Kidney (tissue), 14 donors: Measurements from ENCODE around the gene CNTN4. TPM values are rescaled to one million over a fixed set of nuclear protein-coding genes. Genes with fewer than 3 reads are reported as not detected.

Experiments used
- DNase-seq, 5 donors: peaks; one replicate each; pipeline ENCODE4 v3.0.0-alpha.2; 2013 to 2020
- FAIRE-seq: peaks from 2 replicates; lab custom pipeline; 2012; peaks lifted over from hg19 to GRCh38; lab: Jason Lieb, UNC
- H3K27ac ChIP-seq, 2 donors: one replicate each; pipeline ENCODE4 v1.7.0; 2013; ENCODE audit warnings: low read depth in 2 of 2, low read length in 2 of 2, inconsistent platforms in 1 of 2
- H3K27me3 ChIP-seq: one replicate; pipeline ENCODE4 v1.7.1; 2013; ENCODE audit warnings: low read length, inconsistent platforms; ENCODE audit not compliant: control insufficient read depth, insufficient read depth
- H3K36me3 ChIP-seq, 3 donors: one replicate each; pipeline versions ENCODE4 v1.7.0 to v1.7.1; 2013; ENCODE audit warnings: low read length in 3 of 3, control low read depth in 1 of 3, inconsistent platforms in 1 of 3; ENCODE audit not compliant: insufficient read depth in 3 of 3, control insufficient read depth in 2 of 3
- H3K4me1 ChIP-seq, 3 donors: one replicate each; pipeline versions ENCODE4 v1.7.0 to v1.7.1; 2013; ENCODE audit warnings: low read length in 3 of 3, inconsistent platforms in 1 of 3, low read depth in 1 of 3; ENCODE audit not compliant: control insufficient read depth in 2 of 3, insufficient read depth in 2 of 3
- H3K4me3 ChIP-seq, 3 donors: one replicate each; pipeline versions ENCODE4 v1.7.0 to v1.8.1; 2013; ENCODE audit warnings: low read length in 3 of 3, control low read depth in 1 of 3, inconsistent platforms in 1 of 3
- H3K9ac ChIP-seq, 3 donors: one replicate each; pipeline versions ENCODE4 v1.7.0 to v1.7.1; 2013; ENCODE audit warnings: low read length in 3 of 3, control low read depth in 1 of 3, inconsistent platforms in 1 of 3
- H3K9me3 ChIP-seq, 3 donors: one replicate each; pipeline versions ENCODE4 v1.7.0 to v1.7.1; 2013; ENCODE audit warnings: low read length in 3 of 3, control low read depth in 1 of 3, inconsistent platforms in 1 of 3; ENCODE audit not compliant: control insufficient read depth in 2 of 3, insufficient read depth in 1 of 3
- intact Hi-C: fragments of 100-400 bp; cut with DNase I; formaldehyde crosslinking; loops from one replicate; pipeline ENCODE4 v1.11.1; 2022
- polyA plus RNA-seq: library from polyadenylated mRNA; stranded (reverse); fragments of 350-450 nt; fragmentation: Illumina TruSeq; extraction: RNeasy Lipid Tissue Mini Kit (QIAGEN cat#74804); gene quantifications from one replicate; pipeline ENCODE4 v1.2.3, GENCODE V29; 2014; ENCODE audit warnings: low read depth, low replicate concordance; ENCODE audit not compliant: insufficient read depth
- total RNA-seq: library from RNA; stranded (reverse); fragmentation: NEBNext Ultra II Directional; extraction: Animal tissue kit (Norgen Biotek cat#: 25700); gene quantifications from one replicate; pipeline ENCODE4 v1.2.1, GENCODE V29; 2021
- TF ChIP-seq, protein P1 (sequence below): IDR thresholded peaks from 3 replicates; pipeline ENCODE4 v1.5.1; 2012; ENCODE audit warnings: mild to moderate bottlenecking, moderate library complexity, borderline replicate concordance; ENCODE audit not compliant: insufficient read depth; ENCODE audit errors: extremely low read depth
- donor health status: control.
- donor health status: control.
- donor health status: control.
- donor health status: control.
- donor health status: control.
- donor health status: DM: yes; HTN: yes; CAD: no.
- donor health status: Normal renal cell carcinoma (clear cell type).

CNTN4 gene
- total and polyA plus RNA-seq, 2 donors from 2014 or later: 2.2 to 13.4 TPM

DNA sequence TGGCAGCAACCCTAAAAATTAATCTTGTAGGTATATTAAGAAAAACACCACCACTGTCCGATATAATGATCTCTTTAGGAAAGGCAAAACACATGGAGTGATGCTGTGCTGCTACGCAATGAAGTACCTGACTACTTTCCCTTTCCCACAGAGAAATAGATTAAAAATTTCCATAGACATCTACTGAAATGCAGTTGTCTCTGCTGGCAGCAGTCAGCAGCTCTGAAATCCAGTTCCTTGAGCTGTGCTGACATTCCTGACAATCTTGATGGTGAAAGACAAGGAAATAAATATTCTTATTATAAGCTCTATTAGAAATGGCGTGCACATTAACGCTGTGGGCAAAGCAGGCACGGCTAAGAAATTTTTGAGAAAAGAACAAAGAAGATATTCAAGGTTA is 723.9 kb downstream of the CNTN4 start:
- Histone ChIP-seq H3K9me3 (no peaks in the 10 kb centered on the region), H3K27me3 (no peaks in the 10 kb centered on the region), H3K4me3 (no peak overlapping the region), H3K9ac (no peak overlapping the region), H3K27ac (no peak overlapping the region), H3K4me1 (no peaks in the 10 kb centered on the region), H3K36me3 (no peaks in the 10 kb centered on the region)
- no peak for FAIRE-seq
- DNase-seq: no peak
- TF ChIP-seq, protein P1, sequence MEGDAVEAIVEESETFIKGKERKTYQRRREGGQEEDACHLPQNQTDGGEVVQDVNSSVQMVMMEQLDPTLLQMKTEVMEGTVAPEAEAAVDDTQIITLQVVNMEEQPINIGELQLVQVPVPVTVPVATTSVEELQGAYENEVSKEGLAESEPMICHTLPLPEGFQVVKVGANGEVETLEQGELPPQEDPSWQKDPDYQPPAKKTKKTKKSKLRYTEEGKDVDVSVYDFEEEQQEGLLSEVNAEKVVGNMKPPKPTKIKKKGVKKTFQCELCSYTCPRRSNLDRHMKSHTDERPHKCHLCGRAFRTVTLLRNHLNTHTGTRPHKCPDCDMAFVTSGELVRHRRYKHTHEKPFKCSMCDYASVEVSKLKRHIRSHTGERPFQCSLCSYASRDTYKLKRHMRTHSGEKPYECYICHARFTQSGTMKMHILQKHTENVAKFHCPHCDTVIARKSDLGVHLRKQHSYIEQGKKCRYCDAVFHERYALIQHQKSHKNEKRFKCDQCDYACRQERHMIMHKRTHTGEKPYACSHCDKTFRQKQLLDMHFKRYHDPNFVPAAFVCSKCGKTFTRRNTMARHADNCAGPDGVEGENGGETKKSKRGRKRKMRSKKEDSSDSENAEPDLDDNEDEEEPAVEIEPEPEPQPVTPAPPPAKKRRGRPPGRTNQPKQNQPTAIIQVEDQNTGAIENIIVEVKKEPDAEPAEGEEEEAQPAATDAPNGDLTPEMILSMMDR: no peak
- intact Hi-C loops: no loop called here

GRCh38 chr3:2823031-2823430 is 724.4 kb downstream of the CNTN4 start:
- Histone ChIP-seq H3K9me3 (no peaks in the 10 kb centered on the region), H3K4me1 (no peaks in the 10 kb centered on the region), H3K4me3 (no peak overlapping the region), H3K27me3 (no peaks in the 10 kb centered on the region), H3K27ac (no peak overlapping the region), H3K36me3 (no peaks in the 10 kb centered on the region), H3K9ac (no peak overlapping the region)
- TF ChIP-seq, protein P1: no peak
- FAIRE-seq (no peak), DNase-seq (no peak)
- intact Hi-C loops: no loop called here

DNA sequence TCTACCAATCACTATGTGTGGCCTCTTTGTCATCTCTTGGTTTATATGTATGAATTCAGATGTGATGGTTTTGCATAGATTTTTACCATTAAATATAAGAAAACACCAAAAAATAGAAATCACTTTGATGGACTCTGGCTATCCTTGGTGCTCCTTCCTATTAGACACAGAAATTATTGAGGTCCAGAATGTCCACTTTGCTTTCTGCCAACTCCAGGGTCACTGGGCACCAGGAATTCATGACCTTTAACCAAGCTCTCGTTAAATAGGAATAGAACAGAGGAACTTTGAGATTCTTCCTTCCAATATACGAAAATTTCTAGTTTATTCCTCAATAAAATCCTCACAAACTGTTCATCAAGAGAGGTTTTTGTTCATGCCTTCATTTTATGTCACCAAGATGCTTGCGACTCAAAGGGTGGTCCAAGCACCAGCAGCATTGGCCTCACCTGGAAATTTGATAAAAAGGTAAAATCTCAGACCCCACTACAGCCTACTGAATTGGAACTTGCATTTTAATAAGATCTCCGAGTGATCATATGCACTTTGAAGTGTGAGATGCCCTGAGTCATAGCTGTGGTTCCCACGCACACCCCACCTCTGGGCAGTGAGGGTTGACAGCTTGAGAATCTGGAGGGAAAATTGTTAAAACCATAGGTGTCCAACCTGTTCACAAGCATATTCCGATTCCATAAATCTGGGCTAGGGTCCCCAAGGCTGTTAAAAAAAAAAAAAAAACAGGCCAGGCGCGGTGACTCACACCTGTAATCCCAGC is 725.0 kb downstream of the CNTN4 start:
- Histone ChIP-seq H3K9me3 (no peaks in the 10 kb centered on the region), H3K27ac (no peak overlapping the region), H3K4me1 (no peaks in the 10 kb centered on the region), H3K9ac (no peak overlapping the region), H3K27me3 (no peaks in the 10 kb centered on the region), H3K4me3 (no peak overlapping the region), H3K36me3 (no peaks in the 10 kb centered on the region)
- FAIRE-seq (no peak), DNase-seq (no peak)
- TF ChIP-seq, protein P1: no peak
- intact Hi-C loops: no loop called here

DNA sequence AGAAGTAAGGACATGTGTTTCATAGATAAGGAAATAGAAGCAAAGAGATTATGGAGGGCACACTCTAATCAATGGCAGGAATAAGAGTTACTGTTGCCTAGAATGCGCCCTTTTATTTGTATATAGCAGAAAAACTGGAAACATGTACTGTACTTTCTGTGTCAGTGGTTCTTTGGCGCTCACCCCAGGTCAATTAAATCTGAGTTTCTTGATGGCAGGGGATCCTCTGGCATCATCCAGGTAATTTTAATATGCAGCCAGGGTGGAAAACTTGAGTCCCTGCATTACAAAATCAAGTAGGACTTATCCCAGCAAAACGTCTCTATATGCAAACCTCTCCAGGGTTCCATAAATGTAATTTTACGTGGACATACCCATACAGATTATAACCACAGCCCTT is 727.4 kb downstream of the CNTN4 start:
- intact Hi-C loops: no loop called here
- Histone ChIP-seq H3K4me1 (no peaks in the 10 kb centered on the region), H3K4me3 (no peak overlapping the region), H3K36me3 (no peaks in the 10 kb centered on the region), H3K9ac (no peak overlapping the region), H3K9me3 (no peaks in the 10 kb centered on the region), H3K27me3 (no peaks in the 10 kb centered on the region), H3K27ac (no peak overlapping the region)
- TF ChIP-seq, protein P1: no peak
- FAIRE-seq: no peak
- DNase-seq: no peak
